ENCODE results near the gene VPS13D.

Gene VPS13D, protein sequence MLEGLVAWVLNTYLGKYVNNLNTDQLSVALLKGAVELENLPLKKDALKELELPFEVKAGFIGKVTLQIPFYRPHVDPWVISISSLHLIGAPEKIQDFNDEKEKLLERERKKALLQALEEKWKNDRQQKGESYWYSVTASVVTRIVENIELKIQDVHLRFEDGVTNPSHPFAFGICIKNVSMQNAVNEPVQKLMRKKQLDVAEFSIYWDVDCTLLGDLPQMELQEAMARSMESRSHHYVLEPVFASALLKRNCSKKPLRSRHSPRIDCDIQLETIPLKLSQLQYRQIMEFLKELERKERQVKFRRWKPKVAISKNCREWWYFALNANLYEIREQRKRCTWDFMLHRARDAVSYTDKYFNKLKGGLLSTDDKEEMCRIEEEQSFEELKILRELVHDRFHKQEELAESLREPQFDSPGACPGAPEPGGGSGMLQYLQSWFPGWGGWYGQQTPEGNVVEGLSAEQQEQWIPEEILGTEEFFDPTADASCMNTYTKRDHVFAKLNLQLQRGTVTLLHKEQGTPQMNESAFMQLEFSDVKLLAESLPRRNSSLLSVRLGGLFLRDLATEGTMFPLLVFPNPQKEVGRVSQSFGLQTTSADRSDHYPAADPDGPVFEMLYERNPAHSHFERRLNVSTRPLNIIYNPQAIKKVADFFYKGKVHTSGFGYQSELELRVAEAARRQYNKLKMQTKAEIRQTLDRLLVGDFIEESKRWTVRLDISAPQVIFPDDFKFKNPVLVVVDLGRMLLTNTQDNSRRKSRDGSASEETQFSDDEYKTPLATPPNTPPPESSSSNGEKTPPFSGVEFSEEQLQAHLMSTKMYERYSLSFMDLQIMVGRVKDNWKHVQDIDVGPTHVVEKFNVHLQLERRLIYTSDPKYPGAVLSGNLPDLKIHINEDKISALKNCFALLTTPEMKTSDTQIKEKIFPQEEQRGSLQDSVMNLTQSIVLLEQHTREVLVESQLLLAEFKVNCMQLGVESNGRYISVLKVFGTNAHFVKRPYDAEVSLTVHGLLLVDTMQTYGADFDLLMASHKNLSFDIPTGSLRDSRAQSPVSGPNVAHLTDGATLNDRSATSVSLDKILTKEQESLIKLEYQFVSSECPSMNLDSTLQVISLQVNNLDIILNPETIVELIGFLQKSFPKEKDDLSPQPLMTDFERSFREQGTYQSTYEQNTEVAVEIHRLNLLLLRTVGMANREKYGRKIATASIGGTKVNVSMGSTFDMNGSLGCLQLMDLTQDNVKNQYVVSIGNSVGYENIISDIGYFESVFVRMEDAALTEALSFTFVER (N-terminal part only)

GRCh38 chr1:12229835-12230548 is at the start of gene VPS13D:
TSS of gene VPS13D (plus strand) at chr1:12230030. CDS start at chr1:12234267, 4,237 bp downstream.
- peak; percentile 25 to 79 for DNase-seq (ENCODE audit: low read depth in 1 of 2, low spot score in 1 of 2)
- in situ Hi-C loops (cut with HindIII; ENCODE audit: low pct_unique_long_range_greater_than_20kb, low sequenced_read_pairs): no loop called here
- TF ChIP-seq JUND (IDR thresholded peaks at IDR 0.05; ENCODE audit: low read depth): no peak

DNA sequence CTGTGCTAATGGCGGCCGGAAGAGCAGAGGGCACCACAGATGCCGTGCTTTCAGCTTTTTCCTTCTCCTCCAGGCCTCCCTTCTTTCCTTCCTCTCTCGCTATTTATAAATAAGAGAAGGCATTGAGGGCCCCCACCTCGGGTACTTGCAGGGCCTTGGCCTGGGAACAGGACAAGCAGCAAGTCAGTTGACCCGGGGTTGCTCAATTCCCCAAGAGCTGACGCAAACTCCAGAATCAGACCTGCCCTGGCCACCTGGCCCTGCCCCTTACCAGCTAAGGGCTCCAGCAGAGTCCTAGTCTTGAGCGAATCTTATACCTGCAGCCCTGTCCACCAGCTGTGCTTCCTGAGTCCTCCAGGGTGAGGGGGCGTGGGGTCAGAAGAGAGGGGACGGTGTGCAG is 49.5 kb upstream of the VPS13D start:
- TF ChIP-seq JUND (IDR thresholded peaks at IDR 0.05; ENCODE audit: low read depth): no peak
- in situ Hi-C loops (cut with HindIII; ENCODE audit: low pct_unique_long_range_greater_than_20kb, low sequenced_read_pairs): no loop called here
- no peak for DNase-seq (ENCODE audit: low read depth in 1 of 2, low spot score in 1 of 2)

GRCh38 chr1:12180903-12181302 is 48.9 kb upstream of the VPS13D start:
- in situ Hi-C loops (cut with HindIII; ENCODE audit: low pct_unique_long_range_greater_than_20kb, low sequenced_read_pairs): no loop called here
- DNase-seq (ENCODE audit: low read depth in 1 of 2, low spot score in 1 of 2): no peak
- TF ChIP-seq JUND (IDR thresholded peaks at IDR 0.05; ENCODE audit: low read depth): no peak

DNA sequence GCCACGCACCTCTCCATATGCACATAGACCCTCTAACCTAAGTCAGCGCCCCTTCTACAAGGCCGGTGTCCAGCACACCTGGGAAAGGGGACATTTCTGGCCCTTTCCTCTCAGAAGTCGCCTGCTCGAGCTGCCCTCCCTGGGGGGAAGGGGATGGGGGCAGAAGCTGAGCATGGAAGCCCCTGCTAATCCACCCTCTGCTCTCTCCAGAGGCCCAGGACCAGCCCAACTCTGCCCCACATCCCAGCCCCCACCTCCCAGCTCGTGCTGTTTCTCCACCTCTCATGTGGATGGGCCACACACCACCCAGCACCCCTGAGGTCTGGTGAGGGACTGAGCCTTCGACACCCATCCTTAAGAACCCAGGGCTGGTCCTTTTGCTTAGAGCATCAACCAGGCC is 48.3 kb upstream of the VPS13D start:
- in situ Hi-C loops (cut with HindIII; ENCODE audit: low pct_unique_long_range_greater_than_20kb, low sequenced_read_pairs): no loop called here
- DNase-seq (ENCODE audit: low read depth in 1 of 2, low spot score in 1 of 2): no peak
- no peak for TF ChIP-seq JUND (IDR thresholded peaks at IDR 0.05; ENCODE audit: low read depth)

DNA sequence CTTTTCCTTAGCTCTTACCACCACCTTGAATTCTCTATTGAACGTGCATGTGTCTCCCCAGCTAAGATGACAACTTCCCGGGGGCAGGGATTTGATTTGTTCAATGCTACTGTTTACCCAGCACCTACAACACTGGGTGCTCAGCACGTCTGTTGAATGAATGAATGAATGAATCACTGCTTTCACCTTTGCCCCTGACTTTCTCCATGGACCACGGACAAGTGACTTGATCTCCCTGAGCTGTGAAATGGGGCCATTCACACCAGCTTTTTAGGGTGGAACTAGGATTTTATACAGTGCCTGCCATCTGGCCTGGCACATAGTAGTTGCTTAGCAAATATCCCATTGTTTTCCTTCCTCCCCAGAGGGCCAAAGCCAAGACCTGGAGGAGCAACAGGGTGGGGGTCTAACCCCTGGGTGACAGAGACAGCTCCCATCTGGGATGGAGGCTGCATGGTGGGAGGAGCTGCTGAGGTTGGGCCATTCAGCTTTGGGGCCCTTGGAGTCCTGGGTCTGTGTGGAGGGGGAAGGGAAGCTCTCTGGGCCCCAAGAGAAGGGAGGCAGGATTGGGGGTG is 47.3 kb upstream of the VPS13D start:
- no peak for TF ChIP-seq JUND (IDR thresholded peaks at IDR 0.05; ENCODE audit: low read depth)
- in situ Hi-C loops (cut with HindIII; ENCODE audit: low pct_unique_long_range_greater_than_20kb, low sequenced_read_pairs): no loop called here
- DNase-seq (ENCODE audit: low read depth in 1 of 2, low spot score in 1 of 2): no peak

DNA sequence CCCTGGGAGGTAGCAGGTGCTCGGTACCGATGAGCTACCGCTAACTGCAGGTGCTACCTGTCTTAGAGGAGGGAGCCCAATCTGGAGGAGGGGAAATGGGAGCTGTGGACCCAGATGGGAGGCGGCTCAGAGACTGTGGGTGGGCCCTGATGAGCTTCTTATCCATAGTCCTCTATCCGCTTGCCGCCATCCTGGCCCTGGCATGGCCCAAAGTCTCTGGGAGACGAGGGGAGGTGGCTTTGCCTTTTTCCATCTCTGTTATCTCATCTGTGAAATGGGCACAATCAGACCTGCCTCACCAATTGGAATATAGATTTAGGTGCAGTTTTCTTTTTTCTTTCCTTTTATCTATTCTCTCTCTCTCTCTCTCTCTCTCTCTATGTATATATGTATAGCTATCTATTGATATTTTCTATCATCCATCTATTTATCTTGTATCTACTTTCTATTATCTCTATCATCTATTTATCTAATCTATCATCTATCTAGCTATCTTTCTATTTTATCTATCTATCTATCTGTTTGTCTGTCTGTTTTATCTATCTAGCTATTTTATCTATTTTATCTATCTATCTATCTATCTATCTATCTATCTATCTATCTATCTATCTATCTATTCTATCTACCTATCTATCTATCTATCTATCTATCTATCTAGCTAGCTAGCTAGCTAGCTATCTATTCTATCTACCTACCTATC is 46.6 kb upstream of the VPS13D start:
- no peak for DNase-seq (ENCODE audit: low read depth in 1 of 2, low spot score in 1 of 2)
- TF ChIP-seq JUND (IDR thresholded peaks at IDR 0.05; ENCODE audit: low read depth): no peak
- in situ Hi-C loops (cut with HindIII; ENCODE audit: low pct_unique_long_range_greater_than_20kb, low sequenced_read_pairs): no loop called here

- no peak for DNase-seq (ENCODE audit: low read depth in 1 of 2, low spot score in 1 of 2)
- in situ Hi-C loops (cut with HindIII; ENCODE audit: low pct_unique_long_range_greater_than_20kb, low sequenced_read_pairs): no loop called here
Measured at GRCh38 chr1:12184008-12184681, 45.7 kb upstream of the VPS13D start.

DNA sequence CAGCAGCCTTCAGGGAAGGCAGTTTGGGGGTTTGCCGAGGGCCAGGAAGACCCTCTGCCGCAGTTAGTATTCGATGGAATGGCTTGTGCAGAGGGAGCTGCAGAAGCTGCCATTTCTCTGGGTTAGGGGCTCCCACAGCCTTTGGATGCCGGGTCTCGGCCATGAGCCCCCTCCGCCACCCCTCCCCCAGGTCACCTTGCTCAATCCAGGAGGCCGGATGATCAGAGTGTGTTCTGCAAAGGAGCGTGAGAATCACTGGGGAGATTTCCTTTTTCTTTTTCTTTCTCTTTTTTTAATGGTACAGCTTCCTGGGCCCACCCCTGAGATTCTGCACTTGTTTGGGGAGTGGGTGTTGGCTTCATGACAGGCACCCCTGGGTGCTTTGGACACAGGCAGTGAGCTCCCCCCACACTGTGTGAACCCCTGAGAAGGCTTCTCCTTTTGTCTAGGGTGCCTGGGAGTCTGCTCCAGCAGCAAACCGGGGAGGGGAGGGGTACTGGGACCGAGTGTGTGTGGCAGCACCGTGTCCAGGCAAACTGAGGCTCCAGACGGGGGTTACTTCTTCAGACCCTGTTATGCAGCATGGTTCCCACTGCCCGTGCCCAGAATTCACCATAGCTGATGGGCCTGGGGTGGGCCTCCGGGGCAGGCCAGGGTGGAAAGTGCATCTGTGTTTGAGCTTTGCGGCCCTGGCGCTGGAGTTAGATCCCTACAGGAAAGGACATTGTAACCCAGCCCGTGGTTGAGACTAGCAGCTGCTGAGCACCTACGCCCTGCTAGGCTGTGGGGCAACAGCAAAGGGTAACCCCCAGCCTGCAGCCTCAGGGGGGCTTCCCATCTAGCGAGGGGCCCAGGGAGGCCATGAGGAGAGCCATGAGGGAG is 44.6 kb upstream of the VPS13D start:
- in situ Hi-C loops (cut with HindIII; ENCODE audit: low pct_unique_long_range_greater_than_20kb, low sequenced_read_pairs): no loop called here
- no peak for TF ChIP-seq JUND (IDR thresholded peaks at IDR 0.05; ENCODE audit: low read depth)
- no peak for DNase-seq (ENCODE audit: low read depth in 1 of 2, low spot score in 1 of 2)

More at GRCh38 chr1:12184008-12184681, 45.7 kb upstream of the VPS13D start:
- no peak for TF ChIP-seq JUND (IDR thresholded peaks at IDR 0.05; ENCODE audit: low read depth)

DNA sequence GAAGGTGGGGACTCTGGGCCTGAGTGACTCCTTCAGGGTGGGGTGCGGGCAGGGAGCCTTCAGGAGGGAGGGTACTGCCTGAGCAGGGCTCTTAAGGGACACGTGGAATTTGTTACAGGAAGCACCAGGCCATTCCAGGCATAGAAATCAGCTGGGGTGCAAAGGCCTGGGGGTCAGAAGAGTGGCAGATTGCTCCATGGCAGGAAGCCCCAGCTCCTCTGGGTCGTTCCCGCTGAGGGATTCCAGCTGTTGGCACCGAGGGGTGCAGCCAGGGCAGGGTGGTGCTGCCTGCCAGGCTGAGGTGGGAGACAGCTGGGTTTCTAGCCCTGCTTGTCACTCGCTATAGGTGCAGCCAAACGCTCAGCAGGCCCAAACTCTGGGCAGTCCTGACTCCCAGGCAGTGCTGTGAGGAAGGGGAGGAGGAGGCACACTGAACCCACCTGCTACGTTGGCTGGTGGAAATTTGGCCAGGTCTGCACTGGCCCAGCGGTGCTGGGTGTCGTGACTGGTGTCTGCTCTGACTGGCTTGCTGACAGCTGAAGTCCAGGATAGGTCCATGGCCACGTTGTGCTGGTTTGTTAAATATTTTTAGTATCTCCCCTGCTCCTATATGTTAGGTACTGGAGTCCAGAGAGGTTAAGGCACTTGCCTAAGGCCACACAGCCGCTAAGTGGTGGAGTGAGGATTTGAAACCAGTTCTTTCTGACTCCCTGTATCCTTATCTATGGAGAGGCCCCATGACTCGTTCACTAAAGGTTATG is 43.7 kb upstream of the VPS13D start:
- TF ChIP-seq JUND (IDR thresholded peaks at IDR 0.05; ENCODE audit: low read depth): no peak
- in situ Hi-C loops (cut with HindIII; ENCODE audit: low pct_unique_long_range_greater_than_20kb, low sequenced_read_pairs): no loop called here

More for the DNA sequence above, 43.7 kb upstream of the VPS13D start:
- DNase-seq (ENCODE audit: low read depth in 1 of 2, low spot score in 1 of 2): no peak

All from T47D (cell line).